Activated CD4-positive, CD25-positive, alpha-beta regulatory T cell treated with anti-CD3 and anti-CD28 coated beads, Interleukin-2, amount 50 U/mL, for 72 hours (primary cell): Measurements from ENCODE around the gene TFG.

Experiments
- DNase-seq: peaks from one replicate; pipeline ENCODE4 v3.0.0; 2021

The TFG gene

GRCh38 chr3:100759950-100760349 is 50.7 kb downstream of the TFG start:
- DNase-seq: no peak

- no peak for DNase-seq
These were observed 51.1 kb downstream of the TFG start for GRCh38 chr3:100760377-100760776.

- no peak for DNase-seq
These were observed 52.1 kb downstream of the TFG start for GRCh38 chr3:100761211-100761942.

- DNase-seq: no peak
These were observed 52.7 kb downstream of the TFG start for GRCh38 chr3:100761951-100762350.

GRCh38 chr3:100765437-100765975 is 56.2 kb downstream of the TFG start:
- no peak for DNase-seq

GRCh38 chr3:100766069-100766468 is 56.8 kb downstream of the TFG start:
- no peak for DNase-seq

GRCh38 chr3:100769693-100770092 is 60.4 kb downstream of the TFG start:
- no peak for DNase-seq

- DNase-seq: no peak
These were observed 65.9 kb downstream of the TFG start for GRCh38 chr3:100775226-100775625.

GRCh38 chr3:100775669-100776068 is 66.4 kb downstream of the TFG start:
- DNase-seq: no peak

- no peak for DNase-seq
These were observed 66.9 kb downstream of the TFG start for GRCh38 chr3:100776097-100776729.

GRCh38 chr3:100776746-100777145 is 67.5 kb downstream of the TFG start:
- no peak for DNase-seq

- no peak for DNase-seq
These were observed 68.0 kb downstream of the TFG start for GRCh38 chr3:100777271-100777670.

- DNase-seq: no peak
These were observed 70.2 kb downstream of the TFG start for GRCh38 chr3:100779480-100779879.

- no peak for DNase-seq
These were observed 70.9 kb downstream of the TFG start for GRCh38 chr3:100780071-100780622.

- no peak for DNase-seq
These were observed 72.0 kb downstream of the TFG start for GRCh38 chr3:100781301-100781700.

- DNase-seq: no peak
These were observed 73.1 kb downstream of the TFG start for GRCh38 chr3:100782348-100782747.

- DNase-seq: no peak
These were observed 73.6 kb downstream of the TFG start for GRCh38 chr3:100782906-100783305.

- DNase-seq: no peak
These were observed 74.3 kb downstream of the TFG start for GRCh38 chr3:100783619-100784018.

- no peak for DNase-seq
These were observed 80.3 kb downstream of the TFG start for GRCh38 chr3:100789579-100789978.

GRCh38 chr3:100796556-100796955 is 87.3 kb downstream of the TFG start:
- DNase-seq: no peak

GRCh38 chr3:100798012-100798411 is 88.7 kb downstream of the TFG start:
- DNase-seq: no peak
